Tibial nerve (tissue), 4 donors: ENCODE data around the gene BAIAP2L1. TPM values are rescaled to one million over a fixed set of nuclear protein-coding genes. Genes with fewer than 3 reads are reported as not detected.

Source experiments
- DNase-seq, 2 donors: peaks; one replicate each; pipeline ENCODE4 v3.0.0-alpha.2; 2019; ENCODE audit warnings: low spot score in 2 of 2
- H3K27ac ChIP-seq, 4 donors: fragments of 200-600 bp; sonication (generic) in 3 of 4; one replicate each; pipeline ENCODE4 v1.5.1; 2017 to 2019; ENCODE audit warnings: mild to moderate bottlenecking in 1 of 4
- H3K27me3 ChIP-seq, 2 donors: fragments of 200-600 bp; sonication (generic) in 1 of 2; one replicate each; pipeline versions ENCODE4 v1.5.1 to v1.6.0; 2017 to 2019
- H3K36me3 ChIP-seq, 3 donors: fragments of 200-600 bp; sonication (generic); one replicate each; pipeline ENCODE4 v1.5.1; 2018 to 2019
- H3K4me1 ChIP-seq, 4 donors: fragments of 200-600 bp; sonication (generic) in 3 of 4; one replicate each; pipeline ENCODE4 v1.5.1; 2017 to 2019
- H3K4me3 ChIP-seq, 4 donors: fragments of 200-600 bp; sonication (generic) in 3 of 4; one replicate each; pipeline ENCODE4 v1.5.1; 2017 to 2019; ENCODE audit warnings: mild to moderate bottlenecking in 1 of 4, moderate library complexity in 1 of 4
- H3K9me3 ChIP-seq, 4 donors: fragments of 200-600 bp; sonication (generic) in 3 of 4; one replicate each; pipeline ENCODE4 v1.5.1; 2017 to 2019
- EP300 ChIP-seq, 2 donors: sonication (generic); formaldehyde crosslinking; IDR thresholded peaks; one replicate each; pipeline ENCODE4 v1.6.1; 2017; ENCODE audit warnings: antibody characterized with exemption in 2 of 2, mild to moderate bottlenecking in 1 of 2
- POLR2A ChIP-seq, 2 donors: fragments of 450-650 bp; IDR thresholded peaks; one replicate each; pipeline ENCODE4 v1.6.1; 2017; ENCODE audit warnings: antibody characterized with exemption in 2 of 2, mild to moderate bottlenecking in 2 of 2, moderate library complexity in 2 of 2
- WGBS, 2 donors: methylation state at CpG; one replicate each; pipeline ENCODE4 v1.1.5; 2018; 5-methylcytosine and 5-hydroxymethylcytosine counted together
- total RNA-seq, 4 donors: library from RNA; depleted of rRNA; stranded (reverse); fragments of >200 nt; gene quantifications; one replicate each; pipeline ENCODE4 v1.1.0, GENCODE V29; 2016
- TF ChIP-seq, protein P1 (sequence below), 5 experiments: fragments of 200-600 bp in 3 of 5; fragments of 450-650 bp in 2 of 5; sonication (generic) in 3 of 5; IDR thresholded peaks; one replicate each; pipeline ENCODE4 v1.5.1; 2016 to 2019; ENCODE audit warnings: antibody characterized with exemption in 5 of 5, mild to moderate bottlenecking in 3 of 5, moderate library complexity in 2 of 5

Gene BAIAP2L1
- total RNA-seq, 4 donors from 2014 or later = 0.42 to 2.7 (median 1.7) TPM

GRCh38 chr7:98357751-98358161 is 43.1 kb downstream of the BAIAP2L1 start:
- Histone ChIP-seq H3K9me3 (no peaks in the 10 kb centered on the region), H3K27ac (no peak overlapping the region), H3K4me1 (no peaks in the 10 kb centered on the region), H3K36me3 (no peaks in the 10 kb centered on the region), H3K27me3 (no peaks in the 10 kb centered on the region), H3K4me3 (no peak overlapping the region)
- no peak for DNase-seq
- WGBS, 2 donors = 72 to 74% methylated on average over 7 of the region's 7 CpGs
- TF ChIP-seq EP300 (IDR thresholded peaks at IDR 0.05) (no peak), POLR2A (IDR thresholded peaks at IDR 0.05) (no peak)
- TF ChIP-seq, protein P1, sequence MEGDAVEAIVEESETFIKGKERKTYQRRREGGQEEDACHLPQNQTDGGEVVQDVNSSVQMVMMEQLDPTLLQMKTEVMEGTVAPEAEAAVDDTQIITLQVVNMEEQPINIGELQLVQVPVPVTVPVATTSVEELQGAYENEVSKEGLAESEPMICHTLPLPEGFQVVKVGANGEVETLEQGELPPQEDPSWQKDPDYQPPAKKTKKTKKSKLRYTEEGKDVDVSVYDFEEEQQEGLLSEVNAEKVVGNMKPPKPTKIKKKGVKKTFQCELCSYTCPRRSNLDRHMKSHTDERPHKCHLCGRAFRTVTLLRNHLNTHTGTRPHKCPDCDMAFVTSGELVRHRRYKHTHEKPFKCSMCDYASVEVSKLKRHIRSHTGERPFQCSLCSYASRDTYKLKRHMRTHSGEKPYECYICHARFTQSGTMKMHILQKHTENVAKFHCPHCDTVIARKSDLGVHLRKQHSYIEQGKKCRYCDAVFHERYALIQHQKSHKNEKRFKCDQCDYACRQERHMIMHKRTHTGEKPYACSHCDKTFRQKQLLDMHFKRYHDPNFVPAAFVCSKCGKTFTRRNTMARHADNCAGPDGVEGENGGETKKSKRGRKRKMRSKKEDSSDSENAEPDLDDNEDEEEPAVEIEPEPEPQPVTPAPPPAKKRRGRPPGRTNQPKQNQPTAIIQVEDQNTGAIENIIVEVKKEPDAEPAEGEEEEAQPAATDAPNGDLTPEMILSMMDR (IDR thresholded peaks at IDR 0.05) = no peak

GRCh38 chr7:98355250-98355538 is 45.7 kb downstream of the BAIAP2L1 start:
- H3K4me1 ChIP-seq = no peaks in the 10 kb centered on the region
- no peak overlapping the region for H3K4me3 ChIP-seq
- WGBS, 2 donors = 59 to 81% methylated on average over 3 to 6 of the region's 6 CpGs
- H3K27ac ChIP-seq = no peak overlapping the region
- H3K9me3 ChIP-seq = peaks cover 0 to 10% (median 0%) of the 10 kb centered on the region in 4 donors
- no peaks in the 10 kb centered on the region for H3K27me3 ChIP-seq
- TF ChIP-seq, protein P1 (IDR thresholded peaks at IDR 0.05) = no peak
- TF ChIP-seq EP300 (IDR thresholded peaks at IDR 0.05) (no peak), POLR2A (IDR thresholded peaks at IDR 0.05) (no peak)
- no peaks in the 10 kb centered on the region for H3K36me3 ChIP-seq
- DNase-seq = no peak

GRCh38 chr7:98354511-98355249 is 46.2 kb downstream of the BAIAP2L1 start:
- H3K27me3 ChIP-seq = no peaks in the 10 kb centered on the region
- 80 to 90% methylated on average over 22 of the region's 22 CpGs for WGBS, 2 donors
- TF ChIP-seq, protein P1 (IDR thresholded peaks at IDR 0.05) = no peak
- TF ChIP-seq EP300 (IDR thresholded peaks at IDR 0.05) (no peak), POLR2A (IDR thresholded peaks at IDR 0.05) (no peak)
- H3K4me1 ChIP-seq = no peaks in the 10 kb centered on the region
- H3K9me3 ChIP-seq = peaks cover 0 to 10% (median 0%) of the 10 kb centered on the region in 4 donors
- peak overlapping the region in 1 of 4 donors; percentile 7 for H3K27ac ChIP-seq
- no peaks in the 10 kb centered on the region for H3K36me3 ChIP-seq
- H3K4me3 ChIP-seq = no peak overlapping the region
- DNase-seq = no peak

GRCh38 chr7:98354052-98354451 is 46.8 kb downstream of the BAIAP2L1 start:
- Histone ChIP-seq H3K27me3 (no peaks in the 10 kb centered on the region), H3K4me3 (no peak overlapping the region), H3K4me1 (no peaks in the 10 kb centered on the region), H3K36me3 (no peaks in the 10 kb centered on the region), H3K27ac (peak overlapping the region in 1 of 4 donors; percentile 7), H3K9me3 (peaks cover 0 to 10% (median 0%) of the 10 kb centered on the region in 4 donors)
- TF ChIP-seq, protein P1 (IDR thresholded peaks at IDR 0.05) = no peak
- TF ChIP-seq POLR2A (IDR thresholded peaks at IDR 0.05) = no peak
- no peak for TF ChIP-seq EP300 (IDR thresholded peaks at IDR 0.05)
- 82 to 85% methylated on average over 7 of the region's 7 CpGs for WGBS, 2 donors
- no peak for DNase-seq

- Histone ChIP-seq H3K4me3 (no peak overlapping the region), H3K27me3 (no peaks in the 10 kb centered on the region), H3K9me3 (peaks cover 0 to 10% (median 0%) of the 10 kb centered on the region in 4 donors), H3K36me3 (no peaks in the 10 kb centered on the region), H3K27ac (no peak overlapping the region), H3K4me1 (no peaks in the 10 kb centered on the region)
- WGBS, 2 donors = 59 to 61% methylated on average over 4 of the region's 4 CpGs
- TF ChIP-seq, protein P1 (IDR thresholded peaks at IDR 0.05) = no peak
- no peak for TF ChIP-seq EP300 (IDR thresholded peaks at IDR 0.05)
- no peak for TF ChIP-seq POLR2A (IDR thresholded peaks at IDR 0.05)
- no peak for DNase-seq
These were observed 48.3 kb downstream of the BAIAP2L1 start for GRCh38 chr7:98352621-98353020.
